ENCODE measurements around the gene APOA4. TPM values are rescaled to one million over a fixed set of nuclear protein-coding genes. Genes with fewer than 3 reads are reported as not detected.

APOA4 gene
- total and polyA plus RNA-seq, 2 experiments from 2014 or later, result not detected

- peaks cover 44% of the 10 kb centered on the region for H3K36me3 Mint-ChIP-seq (ENCODE audit: low read depth)
- H3K27ac ChIP-seq (ENCODE audit: low read depth), result no peak overlapping the region
- H3K4me1 Mint-ChIP-seq, result peaks cover 17% of the 10 kb centered on the region
These were observed 35.7 kb downstream of the APOA4 start for GRCh38 chr11:116787436-116787785.

GRCh38 chr11:116786966-116787365 lies 36.1 kb downstream of the APOA4 start:
- Mint-ChIP-seq H3K36me3 (ENCODE audit: low read depth) (peaks cover 49% of the 10 kb centered on the region), H3K27me3 (ENCODE audit: insufficient read depth, low read depth, poor library complexity) (peaks cover 10% of the 10 kb centered on the region), H3K27ac (no peak overlapping the region), H3K4me1 (peaks cover 14% of the 10 kb centered on the region), H3K9me3 (no peaks in the 10 kb centered on the region), H3K4me3 (peak overlapping the region; percentile 96)
- Histone ChIP-seq H3K79me2 (replicated peaks; ENCODE audit: insufficient read depth) (peaks cover 18% of the 10 kb centered on the region), H3K27me3 (ENCODE audit: insufficient read depth) (no peaks in the 10 kb centered on the region), H2AFZ (no peak overlapping the region), H4K20me1 (replicated peaks; ENCODE audit: insufficient read depth) (peaks cover 14% of the 10 kb centered on the region; the same call in 1 of the 2 replicates), H3K36me3 (ENCODE audit: insufficient read depth) (peaks cover 41% of the 10 kb centered on the region), H3K4me2 (peak overlapping the region; percentile 98), H3K27ac (ENCODE audit: low read depth) (no peak overlapping the region), H3K4me1 (ENCODE audit: insufficient read depth) (peaks cover 10% of the 10 kb centered on the region), H3F3A (replicated peaks; ENCODE audit: low read depth) (peaks cover 2% of the 10 kb centered on the region; the same call in 1 of the 2 replicates), H3K4me3 (peak overlapping the region; percentile 74), H3K9me2 (ENCODE audit: insufficient read depth) (no peaks in the 10 kb centered on the region)
- TF ChIP-seq CTCF (conservative IDR thresholded peaks at IDR 0.05; ENCODE audit: low read depth in 2 of 2) (no peak), ZNF462 (CRISPR knock-in tag; IDR thresholded peaks at IDR 0.05) (no peak), ZNF331 (CRISPR knock-in tag; IDR thresholded peaks at IDR 0.05; ENCODE audit: low read depth) (no peak), ETS1 (IDR thresholded peaks at IDR 0.05) (no peak), EZH2phosphoT487 (IDR thresholded peaks at IDR 0.05; ENCODE audit: unreplicated experiment) (no peak), STAT1 (IDR thresholded peaks at IDR 0.05; ENCODE audit: unreplicated experiment) (no peak)
- ATAC-seq (no peak), DNase-seq (ENCODE audit: low spot score) (no peak)

More at GRCh38 chr11:116787436-116787785, 35.7 kb downstream of the APOA4 start:
- peak; percentile 19 for DNase-seq (ENCODE audit: low spot score)
- Histone ChIP-seq H3K9me2 (ENCODE audit: insufficient read depth) (no peaks in the 10 kb centered on the region), H3K4me2 (peak overlapping the region; percentile 98), H3K79me2 (replicated peaks; ENCODE audit: insufficient read depth) (peaks cover 18% of the 10 kb centered on the region), H3K36me3 (ENCODE audit: insufficient read depth) (peaks cover 38% of the 10 kb centered on the region), H3F3A (replicated peaks; ENCODE audit: low read depth) (peaks cover 2% of the 10 kb centered on the region; the same call in 1 of the 2 replicates), H3K4me3 (peak overlapping the region; percentile 74), H3K4me1 (ENCODE audit: insufficient read depth) (peaks cover 10% of the 10 kb centered on the region), H4K20me1 (replicated peaks; ENCODE audit: insufficient read depth) (peaks cover 14% of the 10 kb centered on the region; the same call in 1 of the 2 replicates), H3K27me3 (ENCODE audit: insufficient read depth) (no peaks in the 10 kb centered on the region), H2AFZ (peak overlapping the region; percentile 93; the same call in 1 of the 2 replicates)
- TF ChIP-seq CREB1 (CRISPR knock-in tag; IDR thresholded peaks at IDR 0.05; ENCODE audit: low read depth) (no peak), EZH2phosphoT487 (IDR thresholded peaks at IDR 0.05; ENCODE audit: unreplicated experiment) (no peak), JUNB (IDR thresholded peaks at IDR 0.05; ENCODE audit: unreplicated experiment) (no peak), EZH2 (IDR thresholded peaks at IDR 0.05; ENCODE audit: low read depth, unreplicated experiment) (no peak), POLR2AphosphoS5 (IDR thresholded peaks at IDR 0.05; ENCODE audit: low read depth) (no peak), NANOG (IDR thresholded peaks at IDR 0.05; ENCODE audit: borderline replicate concordance) (no peak)
- ATAC-seq, result peak; percentile 29
- peaks cover 10% of the 10 kb centered on the region for H3K27me3 Mint-ChIP-seq (ENCODE audit: insufficient read depth, low read depth, poor library complexity)
- H3K27ac Mint-ChIP-seq, result no peak overlapping the region
- H3K4me3 Mint-ChIP-seq, result peak overlapping the region; percentile 96
- no peaks in the 10 kb centered on the region for H3K9me3 Mint-ChIP-seq
